ENCODE results near the gene MARS1. TPM values are rescaled to one million over a fixed set of nuclear protein-coding genes. Genes with fewer than 3 reads are reported as not detected.
"Not testable (repeated sequence)": the region's sequence is repeated elsewhere in the genome, so short reads cannot be mapped to it uniquely, and the experiment has no call there.

The MARS1 gene
- total RNA-seq, 6 experiments from 2014 or later, result 53.4 to 66.6 (median 60.4) TPM

DNA sequence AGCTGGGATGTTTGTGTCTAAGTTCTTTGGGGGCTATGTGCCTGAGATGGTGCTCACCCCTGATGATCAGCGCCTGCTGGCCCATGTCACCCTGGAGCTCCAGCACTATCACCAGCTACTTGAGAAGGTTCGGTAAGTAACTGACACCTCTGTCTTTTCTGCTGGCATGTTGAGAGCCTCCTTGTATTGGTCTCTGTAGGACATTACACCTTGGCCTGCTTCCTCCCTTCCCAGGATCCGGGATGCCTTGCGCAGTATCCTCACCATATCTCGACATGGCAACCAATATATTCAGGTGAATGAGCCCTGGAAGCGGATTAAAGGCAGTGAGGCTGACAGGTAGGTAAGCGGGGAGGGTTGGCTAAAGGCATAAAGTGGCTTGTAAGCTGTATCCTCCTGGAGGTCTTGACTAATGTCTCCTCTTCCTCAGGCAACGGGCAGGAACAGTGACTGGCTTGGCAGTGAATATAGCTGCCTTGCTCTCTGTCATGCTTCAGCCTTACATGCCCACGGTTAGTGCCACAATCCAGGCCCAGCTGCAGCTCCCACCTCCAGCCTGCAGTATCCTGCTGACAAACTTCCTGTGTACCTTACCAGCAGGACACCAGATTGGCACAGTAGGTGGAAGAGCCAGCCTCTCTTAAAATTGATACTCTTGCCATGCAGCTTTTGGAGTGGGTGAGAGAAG, 27.0 kb downstream of the MARS1 start:
- H3K27ac ChIP-seq, result no peak overlapping the region
- H3K27me3 ChIP-seq, result no peaks in the 10 kb centered on the region
- no peaks in the 10 kb centered on the region for H3K9me3 ChIP-seq
- intact Hi-C loops (cut with DNase I), result no loop called here
- H3K36me3 ChIP-seq, result peaks cover 18 to 62% (median 36%) of the 10 kb centered on the region in 4 donors
- H3K4me3 ChIP-seq, result no peak overlapping the region
- 80% methylated on average over 2 of the region's 9 CpGs for WGBS (ENCODE audit: insufficient coverage, low coverage, low lambda C conversion rate, missing lambda C conversion rate)
- DNase-seq (no peak), ATAC-seq (no peak)
- no peak for TF ChIP-seq POLR2A (IDR thresholded peaks at IDR 0.05)
- TF ChIP-seq, protein P1, sequence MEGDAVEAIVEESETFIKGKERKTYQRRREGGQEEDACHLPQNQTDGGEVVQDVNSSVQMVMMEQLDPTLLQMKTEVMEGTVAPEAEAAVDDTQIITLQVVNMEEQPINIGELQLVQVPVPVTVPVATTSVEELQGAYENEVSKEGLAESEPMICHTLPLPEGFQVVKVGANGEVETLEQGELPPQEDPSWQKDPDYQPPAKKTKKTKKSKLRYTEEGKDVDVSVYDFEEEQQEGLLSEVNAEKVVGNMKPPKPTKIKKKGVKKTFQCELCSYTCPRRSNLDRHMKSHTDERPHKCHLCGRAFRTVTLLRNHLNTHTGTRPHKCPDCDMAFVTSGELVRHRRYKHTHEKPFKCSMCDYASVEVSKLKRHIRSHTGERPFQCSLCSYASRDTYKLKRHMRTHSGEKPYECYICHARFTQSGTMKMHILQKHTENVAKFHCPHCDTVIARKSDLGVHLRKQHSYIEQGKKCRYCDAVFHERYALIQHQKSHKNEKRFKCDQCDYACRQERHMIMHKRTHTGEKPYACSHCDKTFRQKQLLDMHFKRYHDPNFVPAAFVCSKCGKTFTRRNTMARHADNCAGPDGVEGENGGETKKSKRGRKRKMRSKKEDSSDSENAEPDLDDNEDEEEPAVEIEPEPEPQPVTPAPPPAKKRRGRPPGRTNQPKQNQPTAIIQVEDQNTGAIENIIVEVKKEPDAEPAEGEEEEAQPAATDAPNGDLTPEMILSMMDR (IDR thresholded peaks at IDR 0.05), result no peak
- H3K4me1 ChIP-seq, result peaks cover 0 to 16% (median 0%) of the 10 kb centered on the region in 4 donors

DNA sequence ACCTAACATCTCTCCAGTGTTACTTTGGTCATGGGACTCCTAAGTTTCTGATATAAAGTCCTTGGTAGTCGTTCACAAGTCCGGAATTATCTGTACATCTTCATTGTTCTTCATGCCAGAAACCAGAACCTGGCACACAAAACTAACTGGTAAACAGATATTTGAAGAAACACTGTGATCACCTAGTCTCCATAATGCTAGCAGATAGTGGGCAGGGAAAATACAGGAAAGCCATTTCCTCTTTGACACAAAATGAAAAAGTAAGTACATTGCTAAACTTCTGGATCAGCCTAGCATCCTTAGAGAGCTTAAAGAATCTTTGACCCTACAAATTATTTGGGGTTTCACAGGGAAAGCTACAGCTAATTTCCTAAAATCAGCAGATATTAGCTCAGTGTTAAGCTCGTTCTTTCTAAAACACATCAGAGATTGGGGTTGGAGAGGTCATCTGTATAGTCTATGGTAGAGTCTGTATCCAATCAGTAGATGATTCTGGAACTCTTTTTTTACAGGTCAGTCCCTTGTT, 27.6 kb downstream of the MARS1 start:
- intact Hi-C loops (cut with DNase I), result no loop called here
- no peak overlapping the region for H3K27ac ChIP-seq
- ATAC-seq, result no peak

DNA sequence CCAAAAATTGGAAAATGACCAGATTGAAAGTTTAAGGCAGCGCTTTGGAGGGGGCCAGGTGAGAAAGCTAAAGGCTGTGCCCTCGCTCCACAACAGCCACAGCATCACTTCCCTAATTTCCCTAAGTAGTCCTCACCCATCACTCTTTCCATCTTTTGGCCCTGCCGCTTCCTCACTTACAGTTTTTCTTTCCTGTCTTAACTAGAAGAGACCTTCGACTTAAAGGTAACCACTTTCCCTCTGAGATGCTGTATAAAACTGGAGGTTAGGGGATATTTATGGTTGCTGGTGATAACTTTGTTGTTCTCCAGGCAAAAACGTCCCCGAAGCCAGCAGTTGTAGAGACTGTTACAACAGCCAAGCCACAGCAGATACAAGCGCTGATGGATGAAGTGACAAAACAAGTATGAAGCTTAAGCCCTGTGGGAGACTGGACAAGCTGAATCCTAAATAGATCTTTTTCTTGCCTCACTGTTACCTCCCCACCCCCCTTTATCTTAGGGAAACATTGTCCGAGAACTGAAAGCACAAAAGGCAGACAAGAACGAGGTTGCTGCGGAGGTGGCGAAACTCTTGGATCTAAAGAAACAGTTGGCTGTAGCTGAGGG, 28.2 kb downstream of the MARS1 start:
- TF ChIP-seq, protein P1 (IDR thresholded peaks at IDR 0.05), result no peak
- TF ChIP-seq POLR2A (IDR thresholded peaks at IDR 0.05), result no peak
- peaks cover 0 to 18% (median under 1%) of the 10 kb centered on the region in 4 donors for H3K4me1 ChIP-seq
- no peak overlapping the region for H3K27ac ChIP-seq
- peaks cover 18 to 62% (median 36%) of the 10 kb centered on the region in 4 donors for H3K36me3 ChIP-seq
- no peak for DNase-seq
- no peak for ATAC-seq
- H3K27me3 ChIP-seq, result no peaks in the 10 kb centered on the region
- WGBS (ENCODE audit: insufficient coverage, low coverage, low lambda C conversion rate, missing lambda C conversion rate), result 76% methylated on average over 11 of the region's 11 CpGs
- intact Hi-C loops (cut with DNase I), result no loop called here
- no peak overlapping the region for H3K4me3 ChIP-seq
- no peaks in the 10 kb centered on the region for H3K9me3 ChIP-seq

More for the DNA sequence above, 27.6 kb downstream of the MARS1 start:
- no peak for DNase-seq
- Histone ChIP-seq H3K9me3 (no peaks in the 10 kb centered on the region), H3K27me3 (no peaks in the 10 kb centered on the region), H3K4me3 (no peak overlapping the region), H3K36me3 (peaks cover 18 to 62% (median 36%) of the 10 kb centered on the region in 4 donors), H3K4me1 (peaks cover 0 to 16% (median 0%) of the 10 kb centered on the region in 4 donors)
- WGBS (ENCODE audit: insufficient coverage, low coverage, low lambda C conversion rate, missing lambda C conversion rate), result 54% methylated on average over 3 of the region's 3 CpGs
- TF ChIP-seq, protein P1 (IDR thresholded peaks at IDR 0.05), result no peak
- no peak for TF ChIP-seq POLR2A (IDR thresholded peaks at IDR 0.05)

DNA sequence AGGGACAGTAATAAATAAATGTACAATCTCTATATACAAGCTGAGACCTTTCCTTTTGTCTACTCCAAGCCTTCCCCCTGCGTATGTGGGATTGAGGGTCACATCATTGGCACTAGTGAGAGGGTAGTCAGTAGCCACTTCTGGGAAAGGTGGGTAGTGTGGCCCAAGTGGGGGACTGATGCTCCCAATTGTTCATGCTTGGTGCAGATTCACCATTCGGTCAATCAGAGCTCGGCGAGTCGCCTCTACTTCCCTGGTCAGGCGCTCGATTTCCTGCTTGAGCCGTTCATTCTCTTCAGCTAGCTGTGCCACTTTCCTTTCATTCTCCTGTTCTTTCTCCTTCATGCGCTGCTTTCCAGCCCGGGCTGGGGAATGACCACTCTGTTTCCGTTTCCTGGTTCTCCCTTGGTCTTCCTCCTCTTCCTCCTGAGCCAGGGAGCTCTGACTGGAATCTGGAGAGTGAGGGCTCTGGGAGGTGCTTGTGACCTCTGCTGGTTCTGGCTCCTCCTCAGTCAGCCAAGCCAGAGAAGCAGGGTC, 28.8 kb downstream of the MARS1 start:
- peak overlapping the region in 1 of 3 donors; percentile 12 for H3K27ac ChIP-seq
- peaks cover 18 to 60% (median 34%) of the 10 kb centered on the region in 4 donors for H3K36me3 ChIP-seq
- no peak for TF ChIP-seq POLR2A (IDR thresholded peaks at IDR 0.05)
- 71% methylated on average over 7 of the region's 11 CpGs for WGBS (ENCODE audit: insufficient coverage, low coverage, low lambda C conversion rate, missing lambda C conversion rate)
- no peak for ATAC-seq
- no peaks in the 10 kb centered on the region for H3K9me3 ChIP-seq
- no peak for DNase-seq
- H3K4me3 ChIP-seq, result no peak overlapping the region
- no peaks in the 10 kb centered on the region for H3K27me3 ChIP-seq
- H3K4me1 ChIP-seq, result peaks cover 0 to 25% (median 4%) of the 10 kb centered on the region in 4 donors
- intact Hi-C loops (cut with DNase I), result no loop called here

DNA sequence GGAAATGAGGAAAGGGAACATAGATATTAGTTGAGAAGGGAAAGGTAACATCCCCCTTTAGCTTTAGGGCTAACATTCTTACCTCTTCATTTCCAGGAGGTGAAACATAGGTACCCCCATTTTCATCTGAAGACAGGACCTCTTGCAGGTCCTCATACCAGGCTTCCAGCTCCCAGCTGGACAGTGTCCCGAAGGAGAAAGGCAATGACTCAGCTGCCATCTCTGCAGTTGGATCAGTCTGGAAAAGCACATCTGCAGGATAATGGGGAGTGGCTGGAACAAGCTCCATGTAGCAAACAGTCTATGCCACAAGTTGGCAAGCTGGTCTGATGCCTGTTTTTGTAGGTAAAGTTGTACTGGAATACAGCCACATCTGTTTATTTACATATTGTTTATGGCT, 29.3 kb downstream of the MARS1 start:
- Histone ChIP-seq H3K27me3 (no peaks in the 10 kb centered on the region), H3K36me3 (peaks cover 15 to 55% (median 32%) of the 10 kb centered on the region in 4 donors), H3K9me3 (no peaks in the 10 kb centered on the region), H3K27ac (no peak overlapping the region), H3K4me1 (peaks cover 0 to 30% (median 5%) of the 10 kb centered on the region in 4 donors), H3K4me3 (no peak overlapping the region)
- no peak for TF ChIP-seq POLR2A (IDR thresholded peaks at IDR 0.05)
- TF ChIP-seq, protein P1 (IDR thresholded peaks at IDR 0.05), result no peak
- intact Hi-C loops (cut with DNase I), result no loop called here
- DNase-seq (no peak), ATAC-seq (no peak)
- 55% methylated on average over 1 of the region's 1 CpG for WGBS (ENCODE audit: insufficient coverage, low coverage, low lambda C conversion rate, missing lambda C conversion rate)

DNA sequence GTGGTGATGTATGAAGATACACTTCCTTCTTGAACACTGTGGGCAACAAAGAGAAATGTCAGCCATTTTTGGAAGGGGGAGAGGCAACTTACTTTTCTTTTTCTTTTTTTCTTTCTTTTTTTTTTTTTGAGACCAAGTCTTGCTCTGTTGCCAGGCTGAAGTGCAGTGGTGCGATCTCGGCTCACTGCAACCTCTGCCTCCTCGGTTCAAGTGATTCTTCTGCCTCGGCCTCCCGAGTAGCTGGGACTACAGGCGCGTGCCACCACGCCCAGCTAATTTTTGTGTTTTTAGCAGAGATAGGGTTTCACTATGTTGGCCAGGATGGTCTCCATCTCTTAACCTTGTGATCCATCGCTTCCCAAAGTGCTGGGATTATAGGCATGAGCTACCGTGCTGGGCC, 29.9 kb downstream of the MARS1 start:
- Histone ChIP-seq H3K27ac (peak overlapping the region in 1 of 3 donors; percentile 97), H3K4me1 (peaks cover 0 to 30% (median 5%) of the 10 kb centered on the region in 4 donors), H3K4me3 (peak overlapping the region in 2 of 3 donors; percentile 83 to 96), H3K36me3 (peaks cover 15 to 50% (median 32%) of the 10 kb centered on the region in 4 donors)
- DNase-seq; H3K9me3 ChIP-seq; intact Hi-C loops (cut with DNase I); H3K27me3 ChIP-seq; ATAC-seq: not testable (repeated sequence)
- WGBS (ENCODE audit: insufficient coverage, low coverage, low lambda C conversion rate, missing lambda C conversion rate), result 76% methylated on average over 5 of the region's 10 CpGs
